PFSK-1 (cell line): Measurements from ENCODE around the gene OXNAD1.

Experiments
- FOXP2 ChIP-seq: optimal IDR thresholded peaks from 2 replicates; pipeline ENCODE3; 2011; ENCODE audit warnings: borderline replicate concordance, control low read depth, inconsistent platforms; ENCODE audit not compliant: insufficient read depth; ENCODE audit errors: extremely low read length, extremely low read depth
- POLR2AphosphoS5 ChIP-seq: IDR thresholded peaks from 2 replicates; pipeline ENCODE4 v1.6.1; 2012; ENCODE audit warnings: low read depth, mild to moderate bottlenecking, control low read depth, low read length, moderate library complexity
- REST ChIP-seq, 2 experiments: IDR thresholded peaks; 2 replicates each; pipeline versions ENCODE4 v1.6.1 to v1.8.0; 2011 to 2012; ENCODE audit warnings: low read depth in 2 of 2, low read length in 2 of 2, control low read depth in 1 of 2, inconsistent platforms in 1 of 2, mild to moderate bottlenecking in 1 of 2, moderate library complexity in 1 of 2; ENCODE audit not compliant: insufficient read depth in 1 of 2
- SIN3A ChIP-seq: IDR thresholded peaks from 2 replicates; pipeline ENCODE4 v1.6.1; 2012; ENCODE audit warnings: mild to moderate bottlenecking, low read length, moderate library complexity, borderline replicate concordance; ENCODE audit not compliant: insufficient read depth
- TAF1 ChIP-seq: IDR thresholded peaks from 2 replicates; pipeline ENCODE4 v1.6.1; 2012; ENCODE audit warnings: low read length, control low read depth, borderline replicate concordance; ENCODE audit not compliant: insufficient read depth

OXNAD1 gene

GRCh38 chr3:16262174-16262573 is 2.8 kb upstream of the OXNAD1 start:
- TF ChIP-seq SIN3A = no peak
- TF ChIP-seq POLR2AphosphoS5 = no peak
- no peak for TF ChIP-seq TAF1
- no peak for TF ChIP-seq REST (IDR thresholded peaks at IDR 0.05; ENCODE audit: insufficient read depth in 1 of 2, low read depth in 2 of 2, low read length in 2 of 2)
- no peak for TF ChIP-seq FOXP2

GRCh38 chr3:16264174-16264707 is 771 bp upstream of the OXNAD1 start:
- no peak for TF ChIP-seq FOXP2
- TF ChIP-seq REST (IDR thresholded peaks at IDR 0.05; ENCODE audit: insufficient read depth in 1 of 2, low read depth in 2 of 2, low read length in 2 of 2) = no peak
- TF ChIP-seq TAF1 = no peak
- no peak for TF ChIP-seq POLR2AphosphoS5
- TF ChIP-seq SIN3A = no peak

- TF ChIP-seq REST (IDR thresholded peaks at IDR 0.05; ENCODE audit: insufficient read depth in 1 of 2, low read depth in 2 of 2, low read length in 2 of 2) (no peak), FOXP2 (no peak), TAF1 (no peak), SIN3A (no peak), POLR2AphosphoS5 (no peak)
Observed at GRCh38 chr3:16265455-16265786, 409 bp downstream of the OXNAD1 start.

GRCh38 chr3:16266714-16267113 is 1.7 kb downstream of the OXNAD1 start:
- TF ChIP-seq FOXP2 = no peak
- no peak for TF ChIP-seq TAF1
- no peak for TF ChIP-seq REST (IDR thresholded peaks at IDR 0.05; ENCODE audit: insufficient read depth in 1 of 2, low read depth in 2 of 2, low read length in 2 of 2)
- no peak for TF ChIP-seq SIN3A
- no peak for TF ChIP-seq POLR2AphosphoS5

- TF ChIP-seq SIN3A = no peak
- TF ChIP-seq FOXP2 = no peak
- no peak for TF ChIP-seq POLR2AphosphoS5
- no peak for TF ChIP-seq TAF1
- no peak for TF ChIP-seq REST (IDR thresholded peaks at IDR 0.05; ENCODE audit: insufficient read depth in 1 of 2, low read depth in 2 of 2, low read length in 2 of 2)
Observed at GRCh38 chr3:16270855-16271254, 5.8 kb downstream of the OXNAD1 start.
